A549 (cell line): ENCODE measurements around the gene REEP3. TPM values are rescaled to one million over a fixed set of nuclear protein-coding genes. Genes with fewer than 3 reads are reported as not detected.

Experiments used
- ATAC-seq, 2 experiments: fragments of 200-7000 bp in 1 of 2; fragments of >200 bp in 1 of 2; cut with Nextera tagmentation in 1 of 2; cut with Tn5 transposase in 1 of 2; 3 replicates each; pipeline versions ENCODE4 v1.8.0 to v1.9.1; 2018 to 2020; ENCODE audit warnings: mild to moderate bottlenecking in 1 of 2, moderate library complexity in 1 of 2
- CTCF ChIA-PET: fragments of 300-600 bp; sonication (Branson Sonifier 250); formaldehyde crosslinking; extraction: SDS; loops from one replicate; lab custom pipeline; 2021; ENCODE audit warnings: antibody characterized with exemption, inconsistent platforms; lab: Yijun Ruan, JAX
- POLR2A ChIA-PET: fragments of 350-600 bp; formaldehyde crosslinking; extraction: SDS; loops from one replicate; lab custom pipeline; 2021; ENCODE audit warnings: antibody characterized with exemption, inconsistent platforms; lab: Yijun Ruan, JAX
- DNase-seq, 2 experiments: peaks; one replicate each; pipeline versions ENCODE4 v3.0.0 to v3.0.0-alpha.2; 2011 to 2016; ENCODE audit warnings: low read depth in 1 of 2, low spot score in 1 of 2
- FAIRE-seq: peaks from 2 replicates; lab custom pipeline; 2011; peaks lifted over from hg19 to GRCh38; lab: Jason Lieb, UNC
- H3K27ac ChIP-seq, 2 experiments: fragments of >200 bp; sonication (Bioruptor Twin); formaldehyde crosslinking; 3 replicates each; pipeline ENCODE4 v1.5.1; 2016 to 2017
- H3K4me1 ChIP-seq: fragments of >200 bp; sonication (Bioruptor Twin); formaldehyde crosslinking; 3 replicates; pipeline ENCODE4 v1.6.1; 2016
- H3K4me2 ChIP-seq: fragments of >200 bp; sonication (Bioruptor Twin); formaldehyde crosslinking; 3 replicates; pipeline ENCODE4 v1.6.1; 2016
- H3K4me3 ChIP-seq: fragments of >200 bp; sonication (Bioruptor Twin); formaldehyde crosslinking; 3 replicates; pipeline ENCODE4 v1.5.1; 2016
- H3K9me3 ChIP-seq: fragments of >200 bp; sonication (Bioruptor Twin); formaldehyde crosslinking; 3 replicates; pipeline ENCODE4 v1.6.1; 2016
- BCL3 ChIP-seq: fragments of >200 bp; sonication (Bioruptor Twin); formaldehyde crosslinking; IDR thresholded peaks from 3 replicates; pipeline ENCODE4 v1.6.1; 2016
- BHLHE40 ChIP-seq: IDR thresholded peaks from 2 replicates; pipeline ENCODE4 v1.6.1; 2012; ENCODE audit warnings: low read depth, low read length, inconsistent platforms
- CBX8 ChIP-seq: fragments of 200-600 bp; sonication (generic); IDR thresholded peaks from 2 replicates; pipeline ENCODE4 v1.6.1; 2016
- CEBPB ChIP-seq, 2 experiments: fragments of >200 bp in 1 of 2; sonication (Bioruptor Twin) in 1 of 2; formaldehyde crosslinking in 1 of 2; IDR thresholded peaks; 2 replicates each; pipeline ENCODE4 v1.6.1; 2012 to 2016
- CHD2 ChIP-seq: fragments of 150-350 bp; IDR thresholded peaks from 2 replicates; pipeline ENCODE4 v1.6.1; 2014; ENCODE audit warnings: low read length; ENCODE audit not compliant: partially characterized antibody
- E2F6 ChIP-seq: IDR thresholded peaks from 2 replicates; pipeline ENCODE4 v1.6.1; 2012; ENCODE audit warnings: low read depth, borderline replicate concordance
- EHMT2 ChIP-seq: fragments of 200-600 bp; sonication (generic); IDR thresholded peaks from 2 replicates; pipeline ENCODE4 v1.6.1; 2016; ENCODE audit warnings: antibody characterized with exemption, low read depth, mild to moderate bottlenecking, moderate library complexity
- EP300 ChIP-seq, 2 experiments: fragments of >200 bp; sonication (Bioruptor Twin); formaldehyde crosslinking; IDR thresholded peaks; 2 replicates in 1 of 2; 3 replicates in 1 of 2; pipeline ENCODE4 v1.6.1; 2016 to 2017
- FOSB ChIP-seq: fragments of 250-450 bp; sonication (Bioruptor Pico); IDR thresholded peaks from 2 replicates; pipeline ENCODE4 v1.5.0; 2020; ENCODE audit warnings: mild to moderate bottlenecking, moderate library complexity
- HEYL ChIP-seq: fragments of 250-450 bp; sonication (Bioruptor Pico); IDR thresholded peaks from 2 replicates; pipeline ENCODE4 v1.8.0; 2021; ENCODE audit warnings: mild to moderate bottlenecking, moderate library complexity
- HOXB13 ChIP-seq: fragments of 250-450 bp; sonication (Bioruptor Pico); IDR thresholded peaks from 2 replicates; pipeline ENCODE4 v1.5.0; 2020; ENCODE audit warnings: low read depth, mild to moderate bottlenecking, moderate library complexity
- HOXB5 ChIP-seq: fragments of 250-450 bp; sonication (Bioruptor Pico); IDR thresholded peaks from 2 replicates; pipeline ENCODE4 v1.5.0; 2020; ENCODE audit warnings: mild to moderate bottlenecking, moderate library complexity
- JUNB ChIP-seq: fragments of >200 bp; sonication (Bioruptor Twin); formaldehyde crosslinking; IDR thresholded peaks from 2 replicates; pipeline ENCODE4 v1.6.1; 2016
- MYC ChIP-seq: IDR thresholded peaks from 2 replicates; pipeline ENCODE4 v1.6.1; 2012; ENCODE audit warnings: mild to moderate bottlenecking, inconsistent platforms, low read length, improper control_type of control experiment, borderline replicate concordance
- NFE2L2 ChIP-seq: fragments of 150-350 bp; conservative IDR thresholded peaks from 2 replicates; pipeline ENCODE4 v1.6.1; 2014; ENCODE audit warnings: low read length
- NPAS2 ChIP-seq: fragments of 250-450 bp; sonication (Bioruptor Pico); IDR thresholded peaks from 2 replicates; pipeline ENCODE4 v1.8.0; 2022; ENCODE audit warnings: mild to moderate bottlenecking, moderate library complexity, borderline replicate concordance
- PBX3 ChIP-seq: IDR thresholded peaks from 2 replicates; pipeline ENCODE4 v1.6.1; 2012
- RAD21 ChIP-seq, 2 experiments: fragments of >200 bp in 1 of 2; sonication (Bioruptor Twin) in 1 of 2; formaldehyde crosslinking in 1 of 2; IDR thresholded peaks in 1 of 2; conservative IDR thresholded peaks in 1 of 2; 2 replicates in 1 of 2; 3 replicates in 1 of 2; pipeline ENCODE4 v1.6.1; 2012 to 2018; ENCODE audit warnings: inconsistent platforms in 1 of 2
- RARB ChIP-seq: fragments of 250-450 bp; sonication (Bioruptor Pico); IDR thresholded peaks from 2 replicates; pipeline ENCODE4 v1.8.0; 2021; ENCODE audit warnings: mild to moderate bottlenecking, moderate library complexity
- RCOR1 ChIP-seq: fragments of 150-350 bp; IDR thresholded peaks from 2 replicates; pipeline ENCODE4 v1.6.1; 2014; ENCODE audit warnings: antibody characterized with exemption, low read length, low read depth
- REST ChIP-seq: fragments of 200-600 bp; sonication (generic); IDR thresholded peaks from 2 replicates; pipeline ENCODE4 v1.6.1; 2016; ENCODE audit warnings: antibody characterized with exemption, mild to moderate bottlenecking, moderate library complexity
- RNF2 ChIP-seq: fragments of 200-600 bp; sonication (generic); IDR thresholded peaks from 2 replicates; pipeline ENCODE4 v1.6.1; 2016; ENCODE audit warnings: low read depth, mild to moderate bottlenecking, antibody characterized with exemption, moderate library complexity, borderline replicate concordance
- SMC3 ChIP-seq: fragments of >200 bp; sonication (Bioruptor Twin); formaldehyde crosslinking; IDR thresholded peaks from 3 replicates; pipeline ENCODE4 v1.6.1; 2018; ENCODE audit warnings: inconsistent platforms
- SREBF2 ChIP-seq: fragments of 450-650 bp; IDR thresholded peaks from 2 replicates; pipeline ENCODE4 v1.6.1; 2014; ENCODE audit warnings: mild to moderate bottlenecking, moderate library complexity
- USF2 ChIP-seq: fragments of 450-650 bp; IDR thresholded peaks from 2 replicates; pipeline ENCODE4 v1.6.1; 2014; ENCODE audit warnings: antibody characterized with exemption
- ZNF302 ChIP-seq: fragments of 250-450 bp; sonication (Bioruptor Pico); IDR thresholded peaks from 2 replicates; pipeline ENCODE4 v1.9.0; 2021; ENCODE audit warnings: inconsistent platforms, mild to moderate bottlenecking, moderate library complexity
- ZSCAN20 ChIP-seq: fragments of 250-450 bp; sonication (Bioruptor Pico); IDR thresholded peaks from 2 replicates; pipeline ENCODE4 v1.8.0; 2022; ENCODE audit warnings: mild to moderate bottlenecking, moderate library complexity
- polyA plus RNA-seq, 4 experiments: library from polyadenylated mRNA; depleted of rRNA in 3 of 4; stranded (reverse); fragments of >200 nt; fragmentation: RNase III in 1 of 4; extraction: RNeasy Plus Mini Kit Qiagen cat#74134 plus additional on column Dnase treatment in 1 of 4; gene quantifications; 2 replicates in 3 of 4; 3 replicates in 1 of 4; pipeline ENCODE4 v1.2.3, GENCODE V29; 2011 to 2017

The REEP3 gene
- polyA plus RNA-seq, 2 of the 4 experiments (the other 2 are of a cell fraction): 19.6 to 35.8 TPM

- H3K4me1 ChIP-seq: 0 out of 3 replicates have a peak, but pooled peaks cover 3% of the 10 kb centered on the region
- H3K4me2 ChIP-seq: no peak overlapping the region
- ATAC-seq (no peak), FAIRE-seq (peak; percentile 13), DNase-seq (no peak)
- TF ChIP-seq NPAS2 (CRISPR knock-in tag) (no peak), FOSB (CRISPR knock-in tag) (no peak), ZNF302 (CRISPR knock-in tag) (no peak), PBX3 (no peak), HEYL (no peak), CBX8 (no peak), RNF2 (no peak), MYC (no peak), CEBPB (IDR thresholded peaks at IDR 0.05) (no peak), BCL3 (no peak), RCOR1 (no peak), EHMT2 (no peak), HOXB5 (CRISPR knock-in tag) (no peak), SMC3 (no peak), RARB (CRISPR knock-in tag) (no peak), USF2 (no peak)
- H3K4me3 ChIP-seq: no peak overlapping the region
- no peaks in the 10 kb centered on the region for H3K9me3 ChIP-seq
- ChIA-PET POLR2A (interaction anchor here (1.0 kb wide), 1 partner anchor 8 kb away, joined by 4 read pairs; no protein-coding TSS in a partner anchor), CTCF (no interaction called here)
- no peak overlapping the region for H3K27ac ChIP-seq
Observed at GRCh38 chr10:63530409-63530808, 9.2 kb downstream of the REEP3 start.

GRCh38 chr10:63534723-63535122, 13.5 kb downstream of the REEP3 start:
- FAIRE-seq: peak; percentile 70
- Histone ChIP-seq H3K4me1 (no peaks in the 10 kb centered on the region), H3K4me2 (no peak overlapping the region), H3K27ac (no peak overlapping the region), H3K9me3 (no peaks in the 10 kb centered on the region), H3K4me3 (no peak overlapping the region)
- ChIA-PET CTCF (no interaction called here), POLR2A (no interaction called here)
- no peak for ATAC-seq
- DNase-seq: no peak
- TF ChIP-seq EP300 (IDR thresholded peaks at IDR 0.05) (no peak), NFE2L2 (no peak), ZSCAN20 (no peak), HOXB13 (CRISPR knock-in tag) (no peak), E2F6 (no peak), JUNB (no peak), ZNF302 (CRISPR knock-in tag) (no peak), RAD21 (conservative IDR thresholded peaks at IDR 0.05 in 1 of 2, IDR thresholded peaks at IDR 0.05 in 1 of 2) (no peak), CHD2 (no peak), HEYL (no peak), REST (no peak), SREBF2 (no peak), RNF2 (no peak), RCOR1 (no peak), USF2 (no peak), BHLHE40 (no peak), NPAS2 (CRISPR knock-in tag) (no peak)
